Measurements from ENCODE around the gene TNFRSF9. TPM values are rescaled to one million over a fixed set of nuclear protein-coding genes. Genes with fewer than 3 reads are reported as not detected.

The TNFRSF9 gene
- total RNA-seq, 1 experiment from 2014 or later, result not detected

DNA sequence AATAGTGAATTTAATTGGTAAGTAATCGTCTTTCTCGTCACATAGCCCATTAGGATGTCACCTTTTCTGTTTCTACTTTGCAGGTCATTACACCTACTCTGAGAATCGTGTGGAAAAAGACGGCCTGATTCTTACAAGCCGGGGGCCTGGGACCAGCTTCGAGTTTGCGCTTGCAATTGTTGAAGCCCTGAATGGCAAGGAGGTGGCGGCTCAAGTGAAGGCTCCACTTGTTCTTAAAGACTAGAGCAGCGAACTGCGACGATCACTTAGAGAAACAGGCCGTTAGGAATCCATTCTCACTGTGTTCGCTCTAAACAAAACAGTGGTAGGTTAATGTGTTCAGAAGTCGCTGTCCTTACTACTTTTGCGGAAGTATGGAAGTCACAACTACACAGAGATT is 44.2 kb upstream of the TNFRSF9 start:
- Mint-ChIP-seq H3K4me3 (no peak overlapping the region), H3K4me1 (peaks cover 11% of the 10 kb centered on the region), H3K36me3 (peaks cover 56% of the 10 kb centered on the region), H3K9me3 (peaks cover under 1% of the 10 kb centered on the region), H3K27me3 (ENCODE audit: low read depth) (no peaks in the 10 kb centered on the region), H3K27ac (peak overlapping the region; percentile 65)
- CTCF ChIA-PET, result interaction anchor here (1.0 to 5.5 kb wide), 3 partner anchors 10 to 364 kb away, joined by 3 to 30 read pairs (median 7); no protein-coding TSS in a partner anchor
- DNase-seq (ENCODE audit: low spot score) (no peak), ATAC-seq (no peak)
- TF ChIP-seq ELF4 (CRISPR knock-in tag; IDR thresholded peaks at IDR 0.05; ENCODE audit: low read depth), result no peak
- TF ChIP-seq ZNF423 (CRISPR knock-in tag; IDR thresholded peaks at IDR 0.05), result no peak
- TF ChIP-seq NFATC4 (CRISPR knock-in tag; IDR thresholded peaks at IDR 0.05), result no peak
- TF ChIP-seq, protein P1, sequence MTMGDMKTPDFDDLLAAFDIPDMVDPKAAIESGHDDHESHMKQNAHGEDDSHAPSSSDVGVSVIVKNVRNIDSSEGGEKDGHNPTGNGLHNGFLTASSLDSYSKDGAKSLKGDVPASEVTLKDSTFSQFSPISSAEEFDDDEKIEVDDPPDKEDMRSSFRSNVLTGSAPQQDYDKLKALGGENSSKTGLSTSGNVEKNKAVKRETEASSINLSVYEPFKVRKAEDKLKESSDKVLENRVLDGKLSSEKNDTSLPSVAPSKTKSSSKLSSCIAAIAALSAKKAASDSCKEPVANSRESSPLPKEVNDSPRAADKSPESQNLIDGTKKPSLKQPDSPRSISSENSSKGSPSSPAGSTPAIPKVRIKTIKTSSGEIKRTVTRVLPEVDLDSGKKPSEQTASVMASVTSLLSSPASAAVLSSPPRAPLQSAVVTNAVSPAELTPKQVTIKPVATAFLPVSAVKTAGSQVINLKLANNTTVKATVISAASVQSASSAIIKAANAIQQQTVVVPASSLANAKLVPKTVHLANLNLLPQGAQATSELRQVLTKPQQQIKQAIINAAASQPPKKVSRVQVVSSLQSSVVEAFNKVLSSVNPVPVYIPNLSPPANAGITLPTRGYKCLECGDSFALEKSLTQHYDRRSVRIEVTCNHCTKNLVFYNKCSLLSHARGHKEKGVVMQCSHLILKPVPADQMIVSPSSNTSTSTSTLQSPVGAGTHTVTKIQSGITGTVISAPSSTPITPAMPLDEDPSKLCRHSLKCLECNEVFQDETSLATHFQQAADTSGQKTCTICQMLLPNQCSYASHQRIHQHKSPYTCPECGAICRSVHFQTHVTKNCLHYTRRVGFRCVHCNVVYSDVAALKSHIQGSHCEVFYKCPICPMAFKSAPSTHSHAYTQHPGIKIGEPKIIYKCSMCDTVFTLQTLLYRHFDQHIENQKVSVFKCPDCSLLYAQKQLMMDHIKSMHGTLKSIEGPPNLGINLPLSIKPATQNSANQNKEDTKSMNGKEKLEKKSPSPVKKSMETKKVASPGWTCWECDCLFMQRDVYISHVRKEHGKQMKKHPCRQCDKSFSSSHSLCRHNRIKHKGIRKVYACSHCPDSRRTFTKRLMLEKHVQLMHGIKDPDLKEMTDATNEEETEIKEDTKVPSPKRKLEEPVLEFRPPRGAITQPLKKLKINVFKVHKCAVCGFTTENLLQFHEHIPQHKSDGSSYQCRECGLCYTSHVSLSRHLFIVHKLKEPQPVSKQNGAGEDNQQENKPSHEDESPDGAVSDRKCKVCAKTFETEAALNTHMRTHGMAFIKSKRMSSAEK (CRISPR knock-in tag; IDR thresholded peaks at IDR 0.05; ENCODE audit: borderline replicate concordance), result no peak
- TF ChIP-seq NFE2L1 (CRISPR knock-in tag; IDR thresholded peaks at IDR 0.05), result no peak
- no peak for TF ChIP-seq NR2C2 (CRISPR knock-in tag; IDR thresholded peaks at IDR 0.05)
- no peak for TF ChIP-seq ATF1 (CRISPR knock-in tag; IDR thresholded peaks at IDR 0.05)
- no peak for TF ChIP-seq ZNF263 (CRISPR knock-in tag; IDR thresholded peaks at IDR 0.05; ENCODE audit: low read depth)
- TF ChIP-seq ATF6 (CRISPR knock-in tag; IDR thresholded peaks at IDR 0.05), result no peak
- no peak for TF ChIP-seq ZBTB21 (CRISPR knock-in tag; IDR thresholded peaks at IDR 0.05; ENCODE audit: borderline replicate concordance)
- POLR2A ChIA-PET, result no interaction called here

GRCh38 chr1:7983086-7983778 is 42.6 kb upstream of the TNFRSF9 start:
- peaks cover 70% of the 10 kb centered on the region for H3K36me3 Mint-ChIP-seq
- POLR2A ChIA-PET, result interaction anchor here (0.6 kb wide), 1 partner anchor 1288 kb away, joined by 9 read pairs; no protein-coding TSS in a partner anchor
- no peak for ATAC-seq

GRCh38 chr1:7980984-7981383 is 40.3 kb upstream of the TNFRSF9 start:
- no peak for DNase-seq (ENCODE audit: low spot score)
- Mint-ChIP-seq H3K27me3 (ENCODE audit: low read depth) (no peaks in the 10 kb centered on the region), H3K36me3 (peaks cover 78% of the 10 kb centered on the region), H3K27ac (no peak overlapping the region), H3K9me3 (no peaks in the 10 kb centered on the region), H3K4me1 (peaks cover 11% of the 10 kb centered on the region), H3K4me3 (no peak overlapping the region)
- no peak for TF ChIP-seq USF2 (CRISPR knock-in tag; IDR thresholded peaks at IDR 0.05)
- no peak for TF ChIP-seq ZNF317 (CRISPR knock-in tag; IDR thresholded peaks at IDR 0.05; ENCODE audit: borderline replicate concordance, low read depth)
- TF ChIP-seq ZNF396 (CRISPR knock-in tag; IDR thresholded peaks at IDR 0.05; ENCODE audit: borderline replicate concordance), result no peak
- TF ChIP-seq, protein P2, sequence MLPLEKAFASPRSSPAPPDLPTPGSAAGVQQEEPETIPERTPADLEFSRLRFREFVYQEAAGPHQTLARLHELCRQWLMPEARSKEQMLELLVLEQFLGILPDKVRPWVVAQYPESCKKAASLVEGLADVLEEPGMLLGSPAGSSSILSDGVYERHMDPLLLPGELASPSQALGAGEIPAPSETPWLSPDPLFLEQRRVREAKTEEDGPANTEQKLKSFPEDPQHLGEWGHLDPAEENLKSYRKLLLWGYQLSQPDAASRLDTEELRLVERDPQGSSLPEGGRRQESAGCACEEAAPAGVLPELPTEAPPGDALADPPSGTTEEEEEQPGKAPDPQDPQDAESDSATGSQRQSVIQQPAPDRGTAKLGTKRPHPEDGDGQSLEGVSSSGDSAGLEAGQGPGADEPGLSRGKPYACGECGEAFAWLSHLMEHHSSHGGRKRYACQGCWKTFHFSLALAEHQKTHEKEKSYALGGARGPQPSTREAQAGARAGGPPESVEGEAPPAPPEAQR (CRISPR knock-in tag; IDR thresholded peaks at IDR 0.05), result no peak
- TF ChIP-seq NFATC4 (CRISPR knock-in tag; IDR thresholded peaks at IDR 0.05), result no peak
- TF ChIP-seq GTF2I (CRISPR knock-in tag; conservative IDR thresholded peaks at IDR 0.05), result no peak
- no peak for TF ChIP-seq ZNF232 (CRISPR knock-in tag; IDR thresholded peaks at IDR 0.05)
- TF ChIP-seq, protein P3, sequence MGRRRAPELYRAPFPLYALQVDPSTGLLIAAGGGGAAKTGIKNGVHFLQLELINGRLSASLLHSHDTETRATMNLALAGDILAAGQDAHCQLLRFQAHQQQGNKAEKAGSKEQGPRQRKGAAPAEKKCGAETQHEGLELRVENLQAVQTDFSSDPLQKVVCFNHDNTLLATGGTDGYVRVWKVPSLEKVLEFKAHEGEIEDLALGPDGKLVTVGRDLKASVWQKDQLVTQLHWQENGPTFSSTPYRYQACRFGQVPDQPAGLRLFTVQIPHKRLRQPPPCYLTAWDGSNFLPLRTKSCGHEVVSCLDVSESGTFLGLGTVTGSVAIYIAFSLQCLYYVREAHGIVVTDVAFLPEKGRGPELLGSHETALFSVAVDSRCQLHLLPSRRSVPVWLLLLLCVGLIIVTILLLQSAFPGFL (CRISPR knock-in tag; IDR thresholded peaks at IDR 0.05; ENCODE audit: borderline replicate concordance), result no peak
- TF ChIP-seq CBFB (CRISPR knock-in tag; IDR thresholded peaks at IDR 0.05; ENCODE audit: low read depth), result no peak
- ATAC-seq, result no peak
- CTCF ChIA-PET, result interaction anchor here (0.6 to 5.5 kb wide), 6 partner anchors 8 to 344 kb away, joined by 3 to 30 read pairs (median 5); no protein-coding TSS in a partner anchor
- POLR2A ChIA-PET, result no interaction called here

More at GRCh38 chr1:7983086-7983778, 42.6 kb upstream of the TNFRSF9 start:
- peaks cover 11% of the 10 kb centered on the region for H3K4me1 Mint-ChIP-seq
- TF ChIP-seq, protein P4, sequence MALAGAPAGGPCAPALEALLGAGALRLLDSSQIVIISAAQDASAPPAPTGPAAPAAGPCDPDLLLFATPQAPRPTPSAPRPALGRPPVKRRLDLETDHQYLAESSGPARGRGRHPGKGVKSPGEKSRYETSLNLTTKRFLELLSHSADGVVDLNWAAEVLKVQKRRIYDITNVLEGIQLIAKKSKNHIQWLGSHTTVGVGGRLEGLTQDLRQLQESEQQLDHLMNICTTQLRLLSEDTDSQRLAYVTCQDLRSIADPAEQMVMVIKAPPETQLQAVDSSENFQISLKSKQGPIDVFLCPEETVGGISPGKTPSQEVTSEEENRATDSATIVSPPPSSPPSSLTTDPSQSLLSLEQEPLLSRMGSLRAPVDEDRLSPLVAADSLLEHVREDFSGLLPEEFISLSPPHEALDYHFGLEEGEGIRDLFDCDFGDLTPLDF (CRISPR knock-in tag; IDR thresholded peaks at IDR 0.05), result no peak
- TF ChIP-seq FOXP1 (CRISPR knock-in tag; IDR thresholded peaks at IDR 0.05; ENCODE audit: borderline replicate concordance), result 0 out of 2 replicates have a peak, but pooled peaks have one; percentile 29
- H3K9me3 Mint-ChIP-seq, result no peaks in the 10 kb centered on the region
- no peak for DNase-seq (ENCODE audit: low spot score)
- H3K27ac Mint-ChIP-seq, result peak overlapping the region; percentile 93
- H3K4me3 Mint-ChIP-seq, result no peak overlapping the region
- CTCF ChIA-PET, result interaction anchor here (0.5 to 5.5 kb wide), 5 partner anchors 24 to 366 kb away, joined by 3 to 30 read pairs (median 5); no protein-coding TSS in a partner anchor
- H3K27me3 Mint-ChIP-seq (ENCODE audit: low read depth), result no peaks in the 10 kb centered on the region
